ENCODE data around the gene MACROH2A1. TPM values are rescaled to one million over a fixed set of nuclear protein-coding genes. Genes with fewer than 3 reads are reported as not detected.

MACROH2A1 gene
- polyA plus RNA-seq, 1 of the 3 experiments (the other 2 are of a cell fraction) = 165 TPM

DNA sequence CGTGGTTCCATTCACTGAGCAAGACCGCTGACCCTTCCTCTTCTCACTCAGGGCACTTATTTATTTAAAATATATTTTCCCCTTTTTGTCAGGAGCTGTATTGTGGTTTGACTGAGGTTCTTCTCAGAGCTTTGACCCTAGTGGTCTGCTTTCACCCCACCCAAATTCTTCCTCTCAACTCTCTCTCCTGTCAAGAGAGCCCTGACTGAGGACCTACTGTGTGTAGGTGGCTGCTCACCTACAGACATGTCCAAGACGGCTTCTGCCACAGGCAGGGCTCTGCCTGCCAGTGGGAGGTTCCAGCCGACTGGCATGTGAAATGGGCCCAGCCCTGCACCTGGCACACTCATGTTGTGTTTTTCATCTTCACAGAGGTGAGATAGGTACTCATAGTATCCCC lies 42.9 kb upstream of the MACROH2A1 start:
- Histone ChIP-seq H2AFZ (ENCODE audit: low read depth) (no peak overlapping the region), H3K27me3 (ENCODE audit: insufficient read depth) (no peaks in the 10 kb centered on the region), H3K27ac (ENCODE audit: low read depth in 2 of 2, low read length in 1 of 2) (no peak overlapping the region), H3K4me1 (ENCODE audit: control insufficient read depth in 1 of 2, insufficient read depth in 2 of 2, low read depth in 1 of 2, low read length in 1 of 2) (peaks cover 0 to 32% of the 10 kb centered on the region in 2 experiments; a peak in 1 of 4 replicates), H3K4me3 (ENCODE audit: low read depth in 2 of 2, low read length in 1 of 2) (no peak overlapping the region), H4K20me1 (ENCODE audit: insufficient read depth) (no peaks in the 10 kb centered on the region), H3K4me2 (no peak overlapping the region), H3K9me3 (no peaks in the 10 kb centered on the region), H3K9me2 (no peaks in the 10 kb centered on the region), H3K79me2 (ENCODE audit: insufficient read depth) (no peaks in the 10 kb centered on the region), H3K9ac (no peak overlapping the region), H3K36me3 (replicated peaks in 1 of 2; ENCODE audit: control insufficient read depth in 1 of 2, insufficient read depth in 2 of 2, low read length in 1 of 2) (no peaks in the 10 kb centered on the region), H3F3A (replicated peaks; ENCODE audit: insufficient read depth) (no peaks in the 10 kb centered on the region)
- no peak for TF ChIP-seq EZH2phosphoT487 (IDR thresholded peaks at IDR 0.05; ENCODE audit: borderline replicate concordance, low read depth)
- no peak for TF ChIP-seq RCOR1 (IDR thresholded peaks at IDR 0.05; ENCODE audit: low read length)
- TF ChIP-seq, protein P1, sequence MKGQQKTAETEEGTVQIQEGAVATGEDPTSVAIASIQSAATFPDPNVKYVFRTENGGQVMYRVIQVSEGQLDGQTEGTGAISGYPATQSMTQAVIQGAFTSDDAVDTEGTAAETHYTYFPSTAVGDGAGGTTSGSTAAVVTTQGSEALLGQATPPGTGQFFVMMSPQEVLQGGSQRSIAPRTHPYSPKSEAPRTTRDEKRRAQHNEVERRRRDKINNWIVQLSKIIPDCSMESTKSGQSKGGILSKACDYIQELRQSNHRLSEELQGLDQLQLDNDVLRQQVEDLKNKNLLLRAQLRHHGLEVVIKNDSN (IDR thresholded peaks at IDR 0.05; ENCODE audit: borderline replicate concordance, low read depth) = no peak
- no peak for TF ChIP-seq RFX5 (IDR thresholded peaks at IDR 0.05; ENCODE audit: low read length)
- no peak for TF ChIP-seq SMC3 (IDR thresholded peaks at IDR 0.05; ENCODE audit: low read depth, low read length)
- TF ChIP-seq TAF1 (IDR thresholded peaks at IDR 0.05; ENCODE audit: borderline replicate concordance, low read depth, low read length) = no peak
- TF ChIP-seq YY1 (IDR thresholded peaks at IDR 0.05; ENCODE audit: low read depth) = no peak
- no peak for TF ChIP-seq TCF12 (IDR thresholded peaks at IDR 0.05)
- TF ChIP-seq FOXJ3 (CRISPR knock-in tag; IDR thresholded peaks at IDR 0.05) = no peak
- TF ChIP-seq, protein P2, sequence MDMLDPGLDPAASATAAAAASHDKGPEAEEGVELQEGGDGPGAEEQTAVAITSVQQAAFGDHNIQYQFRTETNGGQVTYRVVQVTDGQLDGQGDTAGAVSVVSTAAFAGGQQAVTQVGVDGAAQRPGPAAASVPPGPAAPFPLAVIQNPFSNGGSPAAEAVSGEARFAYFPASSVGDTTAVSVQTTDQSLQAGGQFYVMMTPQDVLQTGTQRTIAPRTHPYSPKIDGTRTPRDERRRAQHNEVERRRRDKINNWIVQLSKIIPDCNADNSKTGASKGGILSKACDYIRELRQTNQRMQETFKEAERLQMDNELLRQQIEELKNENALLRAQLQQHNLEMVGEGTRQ (IDR thresholded peaks at IDR 0.05; ENCODE audit: borderline replicate concordance, low read depth, low read length) = no peak
- TF ChIP-seq SIN3A (IDR thresholded peaks at IDR 0.05; ENCODE audit: borderline replicate concordance, low read depth, low read length) = no peak
- TF ChIP-seq RXRA (IDR thresholded peaks at IDR 0.05; ENCODE audit: borderline replicate concordance, low read depth) = no peak
- TF ChIP-seq CHD2 (IDR thresholded peaks at IDR 0.05; ENCODE audit: low read length, partially characterized antibody) = no peak
- TF ChIP-seq, protein P3, sequence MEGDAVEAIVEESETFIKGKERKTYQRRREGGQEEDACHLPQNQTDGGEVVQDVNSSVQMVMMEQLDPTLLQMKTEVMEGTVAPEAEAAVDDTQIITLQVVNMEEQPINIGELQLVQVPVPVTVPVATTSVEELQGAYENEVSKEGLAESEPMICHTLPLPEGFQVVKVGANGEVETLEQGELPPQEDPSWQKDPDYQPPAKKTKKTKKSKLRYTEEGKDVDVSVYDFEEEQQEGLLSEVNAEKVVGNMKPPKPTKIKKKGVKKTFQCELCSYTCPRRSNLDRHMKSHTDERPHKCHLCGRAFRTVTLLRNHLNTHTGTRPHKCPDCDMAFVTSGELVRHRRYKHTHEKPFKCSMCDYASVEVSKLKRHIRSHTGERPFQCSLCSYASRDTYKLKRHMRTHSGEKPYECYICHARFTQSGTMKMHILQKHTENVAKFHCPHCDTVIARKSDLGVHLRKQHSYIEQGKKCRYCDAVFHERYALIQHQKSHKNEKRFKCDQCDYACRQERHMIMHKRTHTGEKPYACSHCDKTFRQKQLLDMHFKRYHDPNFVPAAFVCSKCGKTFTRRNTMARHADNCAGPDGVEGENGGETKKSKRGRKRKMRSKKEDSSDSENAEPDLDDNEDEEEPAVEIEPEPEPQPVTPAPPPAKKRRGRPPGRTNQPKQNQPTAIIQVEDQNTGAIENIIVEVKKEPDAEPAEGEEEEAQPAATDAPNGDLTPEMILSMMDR (IDR thresholded peaks at IDR 0.05) = no peak
- TF ChIP-seq, protein P4, sequence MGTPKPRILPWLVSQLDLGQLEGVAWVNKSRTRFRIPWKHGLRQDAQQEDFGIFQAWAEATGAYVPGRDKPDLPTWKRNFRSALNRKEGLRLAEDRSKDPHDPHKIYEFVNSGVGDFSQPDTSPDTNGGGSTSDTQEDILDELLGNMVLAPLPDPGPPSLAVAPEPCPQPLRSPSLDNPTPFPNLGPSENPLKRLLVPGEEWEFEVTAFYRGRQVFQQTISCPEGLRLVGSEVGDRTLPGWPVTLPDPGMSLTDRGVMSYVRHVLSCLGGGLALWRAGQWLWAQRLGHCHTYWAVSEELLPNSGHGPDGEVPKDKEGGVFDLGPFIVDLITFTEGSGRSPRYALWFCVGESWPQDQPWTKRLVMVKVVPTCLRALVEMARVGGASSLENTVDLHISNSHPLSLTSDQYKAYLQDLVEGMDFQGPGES (IDR thresholded peaks at IDR 0.05; ENCODE audit: low read depth, low read length) = no peak
- no peak for DNase-seq
- ChIA-PET POLR2A (no interaction called here), CTCF (interaction anchor here (0.7 to 9.6 kb wide), 4 partner anchors 16 to 129 kb away, joined by 3 to 60 read pairs (median 30); no protein-coding TSS in a partner anchor)
- WGBS (ENCODE audit: low lambda C conversion rate) = 90% methylated on average over 4 of the region's 4 CpGs

All from SK-N-SH (cell line).